HEK293T (cell line): ENCODE measurements around the gene SH3BP2.

Experiments
- CTCF ChIA-PET: fragments of 350-600 bp; formaldehyde crosslinking; extraction: SDS; loops from one replicate; lab custom pipeline; 2021; ENCODE audit warnings: antibody characterized with exemption, inconsistent platforms; lab: Yijun Ruan, JAX
- POLR2A ChIA-PET: fragments of 350-600 bp; formaldehyde crosslinking; extraction: SDS; loops from one replicate; lab custom pipeline; 2020; ENCODE audit warnings: antibody characterized with exemption, inconsistent platforms; lab: Yijun Ruan, JAX
- DNase-seq: peaks from one replicate; pipeline ENCODE4 v3.0.0; 2012; ENCODE audit warnings: mixed read lengths; ENCODE audit errors: extremely low spot score
- ARNT ChIP-seq: fragments of 450-650 bp; IDR thresholded peaks from 2 replicates; pipeline ENCODE4 v1.6.1; 2017; ENCODE audit warnings: mild to moderate bottlenecking
- BHLHE40 ChIP-seq: fragments of 450-650 bp; IDR thresholded peaks from 2 replicates; pipeline ENCODE4 v1.6.1; 2016; ENCODE audit warnings: mild to moderate bottlenecking, moderate library complexity, borderline replicate concordance
- CTBP1 ChIP-seq: fragments of 450-650 bp; IDR thresholded peaks from 2 replicates; pipeline ENCODE4 v1.6.1; 2016; ENCODE audit warnings: borderline replicate concordance
- ELF4 ChIP-seq: fragments of 450-650 bp; IDR thresholded peaks from 2 replicates; pipeline ENCODE4 v1.6.1; 2017; ENCODE audit warnings: antibody characterized with exemption
- FOXA1 ChIP-seq: fragments of 450-650 bp; IDR thresholded peaks from 2 replicates; pipeline ENCODE4 v1.6.1; 2016; ENCODE audit warnings: mild to moderate bottlenecking
- FOXK2 ChIP-seq: fragments of 450-650 bp; IDR thresholded peaks from 2 replicates; pipeline ENCODE4 v1.6.1; 2016; ENCODE audit warnings: mild to moderate bottlenecking
- FOXM1 ChIP-seq: fragments of 450-650 bp; IDR thresholded peaks from 2 replicates; pipeline ENCODE4 v1.6.1; 2017; ENCODE audit warnings: mild to moderate bottlenecking, borderline replicate concordance
- HDGF ChIP-seq: fragments of 450-650 bp; IDR thresholded peaks from 2 replicates; pipeline ENCODE4 v1.6.1; 2017; ENCODE audit warnings: antibody characterized with exemption, borderline replicate concordance
- L3MBTL2 ChIP-seq: fragments of 450-650 bp; conservative IDR thresholded peaks from 2 replicates; pipeline ENCODE4 v1.6.1; 2016; ENCODE audit warnings: mild to moderate bottlenecking
- LEF1 ChIP-seq: fragments of 450-650 bp; IDR thresholded peaks from 2 replicates; pipeline ENCODE4 v1.6.1; 2017; ENCODE audit warnings: mild to moderate bottlenecking, borderline replicate concordance
- NFRKB ChIP-seq: fragments of 450-650 bp; IDR thresholded peaks from 2 replicates; pipeline ENCODE4 v1.6.1; 2016; ENCODE audit warnings: mild to moderate bottlenecking, moderate library complexity
- PKNOX1 ChIP-seq: fragments of 450-650 bp; IDR thresholded peaks from 2 replicates; pipeline ENCODE4 v1.6.1; 2016
- SP1 ChIP-seq: fragments of 450-650 bp; IDR thresholded peaks from 2 replicates; pipeline ENCODE4 v1.6.1; 2017
- SUZ12 ChIP-seq: fragments of 450-650 bp; IDR thresholded peaks from 2 replicates; pipeline ENCODE4 v1.6.1; 2016; ENCODE audit warnings: mild to moderate bottlenecking
- TARDBP ChIP-seq: fragments of 450-650 bp; IDR thresholded peaks from 2 replicates; pipeline ENCODE4 v1.6.1; 2016
- ZNF384 ChIP-seq: fragments of 450-650 bp; IDR thresholded peaks from 2 replicates; pipeline ENCODE4 v1.6.1; 2016

Gene SH3BP2

DNA sequence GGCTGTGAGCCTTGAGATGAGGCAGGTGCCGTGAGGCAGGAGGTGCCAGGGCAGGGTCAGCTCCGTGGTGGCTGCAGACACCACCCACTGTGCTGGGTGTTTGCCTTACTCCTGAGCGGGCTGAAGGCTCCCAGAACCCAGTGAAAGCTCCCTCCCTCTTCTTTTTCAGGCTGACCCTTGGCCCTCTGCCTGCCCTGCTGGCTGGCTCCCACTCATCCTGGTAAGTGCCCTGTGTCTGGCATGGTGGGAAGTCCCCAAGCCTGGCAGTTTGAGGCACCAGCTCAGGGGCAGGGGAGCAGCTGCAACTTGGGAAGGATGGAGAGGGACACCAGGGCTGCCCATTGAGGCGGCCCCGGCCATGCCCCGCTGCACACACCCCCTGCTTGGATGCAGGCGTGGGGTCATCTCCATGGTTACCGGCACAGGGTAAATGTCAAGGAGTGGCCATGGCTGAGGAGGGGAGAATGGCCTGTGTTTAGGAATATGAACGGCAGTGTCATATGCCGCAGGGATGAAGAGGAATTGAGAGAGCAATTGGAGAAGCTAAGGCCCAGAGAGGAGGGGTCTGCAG, 16.8 kb downstream of the SH3BP2 start:
- ChIA-PET CTCF (no interaction called here), POLR2A (interaction anchor here (2.1 kb wide), 1 partner anchor 9 kb away, joined by 6 read pairs; no protein-coding TSS in a partner anchor)

DNA sequence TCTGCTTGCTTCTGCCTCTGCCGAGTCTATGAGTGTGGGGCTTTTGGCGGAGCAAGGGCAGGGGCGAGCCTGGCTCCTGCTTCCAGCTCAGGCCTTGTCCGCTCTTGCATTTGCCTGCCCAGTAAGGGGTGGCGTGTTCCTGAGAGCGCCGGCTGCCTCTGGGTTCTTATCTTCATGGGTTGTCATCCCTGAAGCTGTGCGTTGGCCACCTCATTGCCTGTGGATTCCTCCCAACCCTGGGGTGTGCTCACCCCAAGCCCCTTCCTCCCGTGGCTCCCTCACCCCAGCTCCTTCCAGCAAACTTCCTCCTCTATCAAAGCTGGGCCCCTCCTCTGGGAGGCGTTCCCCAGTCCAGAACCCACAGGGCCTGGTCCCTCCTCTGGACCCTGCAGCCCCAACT, 17.5 kb downstream of the SH3BP2 start:
- TF ChIP-seq PKNOX1 = no peak
- TF ChIP-seq FOXA1 = no peak
- no peak for TF ChIP-seq HDGF
- TF ChIP-seq FOXM1 = no peak
- no peak for TF ChIP-seq FOXK2
- TF ChIP-seq BHLHE40 = no peak
- DNase-seq = no peak
- ChIA-PET CTCF (no interaction called here), POLR2A (interaction anchor here (2.1 kb wide), 1 partner anchor 9 kb away, joined by 6 read pairs; no protein-coding TSS in a partner anchor)

More for the DNA sequence above, 16.8 kb downstream of the SH3BP2 start:
- no peak for DNase-seq
- TF ChIP-seq FOXK2 = no peak
- TF ChIP-seq L3MBTL2 = no peak
- no peak for TF ChIP-seq PKNOX1
- no peak for TF ChIP-seq HDGF
- no peak for TF ChIP-seq TARDBP
- no peak for TF ChIP-seq LEF1

DNA sequence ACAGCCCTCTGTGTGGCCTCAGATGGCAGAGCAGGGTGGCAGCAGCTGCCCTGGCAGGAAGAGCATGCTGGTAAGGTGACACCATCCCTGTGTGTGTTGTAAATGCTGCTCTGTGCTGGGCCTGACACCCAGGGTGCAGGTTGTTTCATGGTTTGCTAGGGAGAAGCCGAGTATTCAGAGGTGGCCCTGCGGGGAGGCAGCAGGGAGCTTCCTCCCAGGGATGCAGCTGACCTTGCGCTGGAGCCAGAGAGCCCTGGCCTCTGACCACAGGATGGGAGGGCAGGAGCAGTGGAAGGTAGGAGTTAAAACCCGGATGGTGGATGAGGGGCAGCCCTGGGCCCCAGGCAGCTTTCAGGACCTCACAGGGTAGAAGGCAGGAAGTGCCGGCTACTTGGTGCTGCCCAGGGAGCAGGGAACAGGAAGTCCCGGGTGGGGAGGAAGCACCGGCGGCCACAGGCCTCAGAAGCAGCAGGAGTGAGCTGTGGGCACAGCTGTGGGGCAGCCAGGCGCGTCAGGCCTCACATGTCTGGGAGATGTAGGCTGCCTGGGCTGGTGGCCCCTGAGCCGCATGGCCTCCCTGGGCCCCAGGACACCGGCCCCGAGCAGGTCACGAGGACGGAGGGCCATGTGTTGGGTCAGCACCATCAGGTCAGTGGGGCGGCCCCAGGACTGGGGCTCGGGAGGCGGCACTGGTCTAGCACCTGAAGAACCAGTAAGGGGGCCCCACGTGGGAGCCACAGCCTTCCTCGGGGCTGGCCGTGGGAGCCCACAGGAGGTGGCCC, 19.1 kb downstream of the SH3BP2 start:
- peak; percentile 38 for DNase-seq
- TF ChIP-seq ELF4 = 0 out of 2 replicates have a peak, but pooled peaks have one; percentile 46
- TF ChIP-seq L3MBTL2 = peak; percentile 73
- TF ChIP-seq HDGF = no peak
- ChIA-PET POLR2A (interaction anchor here (0.9 to 2.6 kb wide), 8 partner anchors 9 to 50 kb away, joined by 3 to 8 read pairs (median 4); no protein-coding TSS in a partner anchor), CTCF (interaction anchor here (0.6 kb wide), 1 partner anchor 12 kb away, joined by 3 read pairs; no protein-coding TSS in a partner anchor)

DNA sequence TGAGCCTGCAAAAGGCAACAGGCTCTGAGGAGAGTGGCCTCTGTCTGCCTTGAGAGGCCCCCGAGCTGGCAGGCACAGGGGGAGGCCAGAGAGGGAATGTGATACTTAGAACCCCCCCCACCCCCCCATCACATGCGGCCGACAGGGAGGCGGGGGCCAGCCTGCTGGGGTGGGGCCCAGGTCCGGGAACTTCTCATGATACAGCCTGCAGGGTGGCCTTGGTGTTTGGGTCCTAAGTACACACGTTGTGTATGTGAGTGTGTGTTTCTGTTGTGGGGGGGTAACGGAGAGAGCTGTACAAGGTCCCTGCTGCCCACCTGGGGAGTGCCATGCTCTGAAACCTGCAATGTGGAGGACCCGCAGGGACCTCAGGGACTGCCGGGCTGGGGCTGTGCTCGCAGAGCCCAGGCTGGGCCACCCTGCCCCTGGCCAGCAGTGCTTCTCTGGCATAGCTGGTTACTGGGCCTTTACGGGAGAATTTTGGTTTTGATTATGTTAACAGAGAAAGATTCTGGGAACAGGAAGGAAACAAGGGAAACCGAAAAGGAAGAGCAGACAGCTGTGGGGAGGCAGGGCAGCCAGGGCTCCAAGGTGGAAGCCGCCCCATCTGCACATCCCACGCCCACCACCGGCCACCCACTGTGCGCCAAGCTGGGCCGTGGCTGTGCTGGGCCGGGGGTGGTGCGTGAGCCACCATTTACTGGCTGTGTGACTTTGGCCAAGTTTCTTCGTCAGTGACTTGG, 19.9 kb downstream of the SH3BP2 start:
- no peak for TF ChIP-seq CTBP1
- TF ChIP-seq ELF4 = no peak
- TF ChIP-seq HDGF = no peak
- TF ChIP-seq NFRKB = no peak
- no peak for TF ChIP-seq ZNF384
- no peak for TF ChIP-seq PKNOX1
- no peak for TF ChIP-seq FOXK2
- TF ChIP-seq L3MBTL2 = no peak; the same call in 1 of the 2 replicates
- no peak for TF ChIP-seq LEF1
- no peak for TF ChIP-seq ARNT
- no peak for TF ChIP-seq FOXA1
- no peak for TF ChIP-seq FOXM1
- TF ChIP-seq BHLHE40 = no peak
- no peak for TF ChIP-seq SUZ12
- TF ChIP-seq SP1 = no peak
- no peak for TF ChIP-seq TARDBP
- no peak for DNase-seq
- ChIA-PET CTCF (no interaction called here), POLR2A (interaction anchor here (0.8 to 2.6 kb wide), 9 partner anchors 9 to 220 kb away, joined by 3 to 8 read pairs (median 4); partner anchors contain the start of gene TNIP2)

DNA sequence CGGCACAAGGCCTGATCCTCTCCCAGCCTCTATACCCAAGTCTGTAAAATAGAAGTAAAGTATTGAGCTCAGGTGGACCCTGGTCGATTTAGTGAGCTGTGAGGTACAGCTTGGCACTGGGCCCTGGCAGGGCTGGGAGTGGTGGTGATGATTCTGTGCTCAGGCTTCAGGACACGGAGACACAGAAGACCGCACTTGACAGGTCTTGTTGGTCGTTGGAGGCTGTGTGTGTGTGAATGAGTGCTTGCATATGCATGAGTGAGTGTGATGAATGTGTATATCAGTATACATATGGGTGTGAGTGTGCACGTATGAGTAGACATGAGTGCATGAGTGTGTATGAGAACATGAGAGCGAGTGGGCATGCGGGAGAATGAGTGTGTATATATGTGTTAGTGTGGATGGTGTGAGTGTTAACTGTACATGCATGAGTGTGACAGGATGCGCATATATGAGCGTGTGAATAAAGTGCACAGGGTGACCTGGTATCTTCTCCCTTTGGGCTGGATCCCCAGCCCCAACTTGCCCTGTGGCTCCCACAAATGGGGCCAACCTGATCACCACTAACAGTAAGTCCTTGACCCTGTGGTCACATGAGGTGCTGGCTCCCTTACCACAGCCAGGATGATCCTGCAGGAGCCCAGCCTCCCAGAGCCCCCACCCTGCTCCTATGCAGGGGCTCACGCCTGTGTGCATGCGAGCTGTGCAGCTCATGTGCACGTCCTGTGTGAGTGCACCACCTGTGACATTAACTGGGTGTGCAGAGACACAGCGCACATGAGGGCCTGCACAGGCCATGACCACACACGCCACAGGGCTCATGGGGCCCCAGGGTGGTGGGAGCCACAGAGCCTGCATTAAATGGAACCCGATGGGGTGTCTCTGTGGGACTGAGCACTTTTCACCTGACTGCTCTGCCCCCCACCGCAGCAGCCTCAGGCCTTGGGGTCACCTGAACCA, 20.8 kb downstream of the SH3BP2 start:
- POLR2A ChIA-PET = interaction anchor here (0.8 to 2.6 kb wide), 3 partner anchors 13 to 221 kb away, joined by 3 to 8 read pairs (median 3); partner anchors contain the start of gene TNIP2
- DNase-seq = no peak

More for the DNA sequence above, 20.8 kb downstream of the SH3BP2 start:
- no peak for TF ChIP-seq HDGF
- no peak for TF ChIP-seq FOXK2
- TF ChIP-seq LEF1 = no peak
- no peak for TF ChIP-seq SUZ12
- TF ChIP-seq ARNT = no peak
- no peak for TF ChIP-seq FOXA1
- CTCF ChIA-PET = no interaction called here
